HG03280 (cell line): ENCODE measurements around the gene ELOVL6.

Experiments used
- ATAC-seq: cut with Tn5 transposase; IDR thresholded peaks from one replicate; pipeline ENCODE4 v1.9.1; 2021; ENCODE audit warnings: mild to moderate bottlenecking, moderate library complexity; ENCODE audit not compliant: unreplicated experiment

The ELOVL6 gene

DNA sequence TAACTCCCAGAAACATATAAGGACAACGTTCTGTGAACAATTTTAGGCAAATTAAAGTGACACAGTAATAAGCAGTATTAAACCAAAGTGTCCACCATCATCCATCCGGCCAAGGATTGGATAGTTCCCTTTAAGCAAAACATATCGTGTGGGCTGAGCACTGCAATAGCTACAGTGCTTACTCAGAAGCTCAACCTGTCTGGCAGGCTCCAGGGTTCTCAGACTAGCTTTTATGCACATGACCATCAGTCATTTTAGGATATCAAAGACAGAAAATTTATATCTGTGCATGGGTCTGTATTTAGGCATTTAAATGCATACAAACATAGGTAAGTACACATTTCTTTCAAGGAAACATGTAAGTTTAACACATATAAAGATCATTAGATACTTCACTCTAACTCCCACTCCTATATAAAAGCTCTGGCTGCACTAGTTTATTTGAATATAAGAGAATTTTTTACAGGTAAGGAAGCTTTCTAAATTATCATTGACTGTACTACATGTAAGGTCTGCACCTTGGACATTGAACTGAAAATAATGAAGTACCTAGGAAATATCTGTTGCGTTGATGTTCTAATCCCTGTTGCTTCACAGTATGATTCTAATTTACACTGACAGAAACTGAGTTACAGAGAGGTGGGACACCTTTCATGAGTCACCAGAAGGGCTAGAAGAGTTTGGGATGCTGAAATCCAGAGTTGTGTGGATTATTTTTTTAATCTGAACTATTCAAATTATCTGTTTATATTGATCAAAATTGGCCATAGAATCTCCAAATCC, 67.6 kb downstream of the ELOVL6 start:
- no peak for ATAC-seq

- no peak for ATAC-seq
These were observed 68.9 kb downstream of the ELOVL6 start for GRCh38 chr4:110129544-110129943.

DNA sequence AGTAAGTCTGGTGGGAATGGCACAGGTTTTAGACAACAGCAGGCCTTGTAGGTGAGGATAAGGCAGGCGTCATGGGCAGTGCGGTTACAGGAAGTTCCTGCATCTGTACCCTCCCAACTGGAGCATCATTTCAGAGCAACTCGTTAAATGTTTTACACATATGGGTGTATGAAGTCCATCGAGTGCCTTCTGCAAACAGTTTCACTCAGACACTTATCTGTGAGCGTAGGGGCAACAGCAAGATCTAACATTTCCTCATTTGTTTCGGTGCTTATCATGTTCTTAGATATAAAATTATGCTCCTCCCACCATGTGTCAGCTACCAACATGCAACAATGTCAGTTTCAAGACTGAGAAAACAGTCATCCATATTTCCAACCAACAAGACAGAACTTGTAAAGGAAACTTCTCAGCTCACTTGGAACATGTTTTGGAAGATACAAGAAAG, 69.9 kb downstream of the ELOVL6 start:
- ATAC-seq: no peak

- ATAC-seq: no peak
These were observed 70.4 kb downstream of the ELOVL6 start for GRCh38 chr4:110128029-110128428.

DNA sequence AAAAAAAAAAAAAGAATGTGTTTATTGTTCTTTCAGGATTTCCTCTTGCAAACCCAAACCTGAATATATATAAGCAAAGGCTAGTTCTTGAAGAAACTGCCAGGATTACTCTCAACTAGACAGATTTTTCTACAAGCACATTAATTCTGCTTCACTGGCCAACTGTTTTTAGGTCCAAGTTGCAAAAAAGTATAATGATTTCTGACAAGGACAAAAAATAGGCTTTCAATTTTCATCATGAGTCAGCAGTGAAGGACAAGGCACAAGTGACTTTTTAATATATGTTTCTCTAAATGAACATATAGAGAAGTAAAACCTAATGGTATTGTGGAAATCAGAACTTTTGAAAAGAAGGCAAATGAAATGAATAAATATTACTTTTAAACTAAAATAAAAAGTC, 73.7 kb downstream of the ELOVL6 start:
- no peak for ATAC-seq

- no peak for ATAC-seq
These were observed 76.2 kb downstream of the ELOVL6 start for GRCh38 chr4:110122201-110122600.

DNA sequence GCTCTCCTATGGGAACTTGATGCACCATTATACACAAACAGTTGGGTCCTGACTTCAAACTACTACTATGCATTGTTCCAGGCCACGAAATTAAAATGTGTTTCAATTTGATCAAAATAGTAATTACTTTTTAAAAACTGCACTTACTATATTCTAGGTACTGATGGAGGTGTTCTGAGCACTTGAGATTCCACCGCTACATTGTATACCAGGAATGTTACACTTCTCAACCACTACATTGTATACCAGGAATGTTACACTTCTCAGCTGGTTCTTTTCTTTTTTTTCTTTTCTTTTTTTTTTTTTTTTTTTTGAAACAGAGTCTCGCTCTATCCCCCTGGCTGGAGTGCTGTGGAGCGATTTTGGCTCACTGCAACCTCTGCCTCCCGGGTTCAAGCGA, 77.9 kb downstream of the ELOVL6 start:
- no peak for ATAC-seq

DNA sequence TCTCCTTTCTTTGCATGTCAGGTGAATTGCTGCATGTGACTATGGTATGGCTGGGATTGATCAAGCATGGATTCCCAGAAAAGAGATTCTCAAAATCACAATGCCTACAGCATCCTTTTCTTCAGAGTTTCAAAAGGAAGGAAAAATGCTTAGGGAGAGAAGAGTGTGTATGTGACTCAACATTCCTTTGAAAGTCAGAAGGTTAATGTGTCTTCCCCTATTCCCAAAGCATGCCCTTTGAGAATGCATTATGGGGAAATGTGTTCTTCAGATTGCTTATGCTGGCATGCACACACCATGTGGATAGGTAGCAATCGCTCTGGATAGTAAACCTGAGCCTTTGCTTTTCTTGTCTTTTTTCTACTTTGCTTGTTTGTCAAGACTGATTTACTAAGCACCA, 78.5 kb downstream of the ELOVL6 start:
- ATAC-seq: no peak

- ATAC-seq: no peak
These were observed 79.1 kb downstream of the ELOVL6 start for GRCh38 chr4:110119337-110119736.

- ATAC-seq: no peak
These were observed 86.4 kb downstream of the ELOVL6 start for GRCh38 chr4:110112056-110112455.

DNA sequence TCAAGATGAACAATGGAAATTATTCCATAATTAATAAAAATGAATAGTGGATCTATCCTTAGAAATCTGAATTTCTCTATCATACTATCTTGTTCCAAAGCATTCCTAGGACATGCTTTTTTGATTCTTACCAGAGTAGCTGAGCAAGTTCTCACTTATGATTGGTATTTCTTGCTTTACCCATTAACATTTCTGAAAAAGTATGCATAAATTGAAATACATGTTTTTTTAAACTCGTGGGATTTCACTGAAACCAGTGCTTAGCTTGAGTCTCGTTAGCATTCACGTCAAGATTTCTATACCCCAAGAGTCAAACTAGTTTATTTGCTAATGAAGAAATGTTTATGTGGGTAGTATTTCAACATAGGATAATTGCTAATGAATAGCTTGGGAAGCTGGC, 89.0 kb downstream of the ELOVL6 start:
- ATAC-seq: no peak

GRCh38 chr4:110108960-110109359, 89.5 kb downstream of the ELOVL6 start:
- ATAC-seq: no peak

- peak; percentile 58 for ATAC-seq
These were observed 90.0 kb downstream of the ELOVL6 start for GRCh38 chr4:110108422-110108821.

DNA sequence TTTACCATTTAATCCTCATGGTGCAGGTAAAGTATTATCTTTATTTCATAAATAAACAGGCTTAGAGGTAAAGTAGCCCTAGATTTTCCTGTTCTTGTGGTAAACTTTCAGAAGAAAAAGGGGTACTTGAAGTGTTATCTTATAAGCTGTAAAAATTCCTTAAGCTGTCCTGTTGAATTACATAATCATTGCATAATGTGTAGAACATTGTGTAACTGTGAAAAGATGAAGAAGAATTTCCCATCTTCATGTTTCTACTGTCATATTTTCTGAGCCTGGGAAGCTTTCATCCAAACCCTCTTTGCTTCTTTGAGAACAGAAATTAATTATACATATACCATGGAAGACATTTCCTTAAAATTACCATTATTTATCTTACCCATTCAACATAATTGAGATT, 90.5 kb downstream of the ELOVL6 start:
- no peak for ATAC-seq

DNA sequence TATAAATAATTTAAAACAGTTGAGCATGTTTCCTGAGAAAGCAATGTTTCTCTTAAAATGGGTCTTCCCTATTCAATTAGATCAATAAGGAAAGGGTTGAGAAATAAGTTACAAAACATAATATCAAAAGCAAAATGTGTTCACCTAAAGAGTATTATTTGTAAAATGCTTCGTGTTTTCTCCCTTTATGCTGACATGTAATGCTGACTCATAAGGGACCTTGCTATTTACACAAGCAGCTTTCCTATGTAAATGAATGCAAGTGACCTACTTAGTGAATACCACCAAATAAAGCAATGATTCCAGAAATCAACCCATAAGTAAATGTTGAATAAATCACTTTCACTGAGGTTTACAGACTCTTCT, 91.5 kb downstream of the ELOVL6 start:
- ATAC-seq: peak; percentile 79

DNA sequence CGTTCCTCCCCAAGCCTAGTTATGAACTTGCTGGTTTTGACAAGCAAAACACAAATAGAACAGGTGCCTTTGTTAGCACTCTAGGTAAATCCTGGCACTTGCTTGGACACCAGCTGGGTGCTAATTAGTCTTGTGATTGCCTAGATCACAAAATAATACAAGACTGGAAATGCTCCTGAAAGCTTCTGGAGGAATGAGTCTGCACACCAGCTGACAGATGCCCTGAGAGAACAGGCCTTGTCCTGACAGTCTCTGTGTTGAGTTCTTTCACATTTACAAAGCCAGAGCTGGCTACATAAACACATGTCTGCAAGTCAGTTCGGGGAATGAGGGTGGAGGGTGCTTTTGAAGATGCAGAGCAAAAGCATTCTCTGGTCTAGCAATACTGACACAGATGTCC, 93.8 kb downstream of the ELOVL6 start:
- ATAC-seq: no peak

DNA sequence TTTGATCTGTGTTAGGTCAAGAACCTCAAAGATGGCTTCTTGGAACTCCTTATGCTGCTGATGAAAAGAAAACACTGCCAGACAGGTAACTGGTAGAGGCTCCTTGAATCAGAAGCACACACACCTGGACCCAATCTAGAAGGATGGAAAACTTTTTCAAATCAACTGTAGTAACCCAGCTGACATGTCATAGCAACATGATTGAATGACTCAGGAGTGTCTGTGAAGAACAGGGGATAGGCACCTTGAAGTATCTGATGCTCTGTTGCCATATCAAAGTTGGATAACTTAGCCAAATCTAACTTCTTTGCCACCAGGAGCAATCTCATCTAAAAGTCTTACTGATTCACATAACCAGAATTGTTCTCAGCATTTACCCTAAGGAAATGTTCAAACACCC, 98.8 kb downstream of the ELOVL6 start:
- no peak for ATAC-seq

GRCh38 chr4:110096405-110096804, 102.0 kb downstream of the ELOVL6 start:
- ATAC-seq: no peak

DNA sequence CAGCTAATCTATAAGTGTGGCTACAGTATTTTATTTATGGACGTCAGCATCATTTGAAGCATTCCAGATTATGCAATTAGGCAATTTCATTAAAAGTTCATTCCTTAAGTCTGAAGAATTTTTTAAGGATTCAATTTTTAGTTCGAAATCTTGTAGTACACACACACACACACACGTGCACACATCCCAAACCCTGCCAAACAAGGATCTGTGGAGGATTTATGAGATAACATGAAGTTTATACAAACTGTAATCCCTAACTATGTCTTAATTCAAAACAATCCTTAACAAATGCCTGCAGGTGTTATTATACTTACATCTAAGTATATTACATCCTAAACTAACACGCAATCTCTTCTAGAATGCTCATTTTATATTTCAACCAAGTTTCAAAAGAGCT, 105.8 kb downstream of the ELOVL6 start:
- ATAC-seq: no peak

- no peak for ATAC-seq
These were observed 106.8 kb downstream of the ELOVL6 start for GRCh38 chr4:110091434-110092140.

GRCh38 chr4:110088670-110089069, 109.7 kb downstream of the ELOVL6 start:
- ATAC-seq: peak; percentile 73

GRCh38 chr4:110087070-110087708, 111.2 kb downstream of the ELOVL6 start:
- no peak for ATAC-seq
